22Rv1 (cell line): ENCODE data around the gene EID3.

Experiments used
- ZFX ChIP-seq: fragments of 450-650 bp; IDR thresholded peaks from 2 replicates; pipeline ENCODE4 v1.6.1; 2017; ENCODE audit warnings: antibody characterized with exemption, borderline replicate concordance
- TF ChIP-seq, protein P1 (sequence below): fragments of 450-650 bp; IDR thresholded peaks from 2 replicates; pipeline ENCODE4 v1.5.1; 2017; ENCODE audit warnings: mild to moderate bottlenecking

DNA sequence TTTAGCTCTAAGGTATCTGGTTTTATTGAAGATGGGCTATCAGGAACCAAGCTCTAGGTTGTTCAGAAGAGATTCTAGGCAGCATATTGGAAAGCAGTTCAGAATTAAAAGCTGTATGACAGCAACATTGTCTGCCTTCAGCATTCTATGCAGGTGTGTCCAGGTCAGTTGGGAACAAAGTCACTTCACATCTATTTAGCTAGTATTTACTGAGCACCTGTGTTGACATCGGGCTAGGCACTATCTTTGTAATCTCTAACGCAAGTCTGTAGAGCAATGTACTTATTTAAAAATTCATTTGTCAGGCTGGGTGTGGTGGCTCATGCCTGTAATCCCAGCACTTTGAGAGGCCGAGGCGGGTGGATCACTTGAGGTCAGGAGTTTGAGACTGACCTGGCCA is 6.8 kb upstream of the EID3 start:
- TF ChIP-seq, protein P1, sequence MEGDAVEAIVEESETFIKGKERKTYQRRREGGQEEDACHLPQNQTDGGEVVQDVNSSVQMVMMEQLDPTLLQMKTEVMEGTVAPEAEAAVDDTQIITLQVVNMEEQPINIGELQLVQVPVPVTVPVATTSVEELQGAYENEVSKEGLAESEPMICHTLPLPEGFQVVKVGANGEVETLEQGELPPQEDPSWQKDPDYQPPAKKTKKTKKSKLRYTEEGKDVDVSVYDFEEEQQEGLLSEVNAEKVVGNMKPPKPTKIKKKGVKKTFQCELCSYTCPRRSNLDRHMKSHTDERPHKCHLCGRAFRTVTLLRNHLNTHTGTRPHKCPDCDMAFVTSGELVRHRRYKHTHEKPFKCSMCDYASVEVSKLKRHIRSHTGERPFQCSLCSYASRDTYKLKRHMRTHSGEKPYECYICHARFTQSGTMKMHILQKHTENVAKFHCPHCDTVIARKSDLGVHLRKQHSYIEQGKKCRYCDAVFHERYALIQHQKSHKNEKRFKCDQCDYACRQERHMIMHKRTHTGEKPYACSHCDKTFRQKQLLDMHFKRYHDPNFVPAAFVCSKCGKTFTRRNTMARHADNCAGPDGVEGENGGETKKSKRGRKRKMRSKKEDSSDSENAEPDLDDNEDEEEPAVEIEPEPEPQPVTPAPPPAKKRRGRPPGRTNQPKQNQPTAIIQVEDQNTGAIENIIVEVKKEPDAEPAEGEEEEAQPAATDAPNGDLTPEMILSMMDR: no peak
- no peak for TF ChIP-seq ZFX
